Bronchial smooth muscle cell (primary cell): ENCODE measurements around the gene OR5B2. TPM values are rescaled to one million over a fixed set of nuclear protein-coding genes. Genes with fewer than 3 reads are reported as not detected.

Experiments used
- total RNA-seq: library from RNA; depleted of rRNA; stranded (reverse); fragments of >200 nt; gene quantifications from 2 replicates; pipeline ENCODE4 v1.2.1, GENCODE V29; 2014

The OR5B2 gene
- total RNA-seq, result not detected in 2 replicates

GRCh38 chr11:58428021-58428420, at the start of gene OR5B2:
TSS of gene OR5B2 (minus strand) at chr11:58428121. CDS start at chr11:58423261, 4,860 bp downstream.

GRCh38 chr11:58442136-58442535, 14.2 kb upstream of the OR5B2 start, which contains the start of gene OR5B12:
TSS of gene OR5B12 (minus strand) at chr11:58442236. CDS start at chr11:58440151, 2,085 bp downstream.

GRCh38 chr11:58406774-58407173, 21.1 kb downstream of the OR5B2 start, which contains the start of gene OR5B3:
TSS of gene OR5B3 (minus strand) at chr11:58406874. CDS start at chr11:58403409, 3,465 bp downstream.

Other genes with a start within 250 kb of the OR5B2 start
- not detected in 2 replicates for gene OR9Q2, start 239.1 kb downstream of the OR5B2 start, total RNA-seq
- not detected in 2 replicates for gene OR1S2, start 224.0 kb downstream of the OR5B2 start, total RNA-seq
- not detected in 2 replicates for gene OR1S1, start 215.4 kb downstream of the OR5B2 start, total RNA-seq
- gene OR10Q1, start 199.2 kb downstream of the OR5B2 start, total RNA-seq, result not detected in 2 replicates
- gene OR10W1, start 159.9 kb downstream of the OR5B2 start, total RNA-seq, result under 0.01 TPM in 1 of 2 replicates, not detected in the other
- not detected in 2 replicates for gene OR5B17, start 69.1 kb downstream of the OR5B2 start, total RNA-seq
- not detected in 2 replicates for gene OR5B3, start 21.2 kb downstream of the OR5B2 start, total RNA-seq
- 0.09 TPM in 1 of 2 replicates, not detected in the other for gene OR5B12, start 14.1 kb upstream of the OR5B2 start, total RNA-seq
- not detected in 2 replicates for gene OR5B21, start 80.0 kb upstream of the OR5B2 start, total RNA-seq
- 1.9 and 8.0 TPM in 2 replicates for gene LPXN, start 147.7 kb upstream of the OR5B2 start, total RNA-seq
- 17.3 and 28.8 TPM in 2 replicates for gene ZFP91, start 150.9 kb upstream of the OR5B2 start, total RNA-seq
- 0.95 and 1.1 TPM in 2 replicates for gene CNTF, start 194.5 kb upstream of the OR5B2 start, total RNA-seq